GM21390 (cell line): Measurements from ENCODE around the gene ALPK3.
"Not testable (repeated sequence)": the region's sequence is repeated elsewhere in the genome, so short reads cannot be mapped to it uniquely, and the experiment has no call there.

Source experiments
- ATAC-seq: cut with Tn5 transposase; IDR thresholded peaks from one replicate; pipeline ENCODE4 v1.9.1; 2021; ENCODE audit not compliant: unreplicated experiment

ALPK3 gene

GRCh38 chr15:84840741-84841429, 23.7 kb downstream of the ALPK3 start:
- ATAC-seq: no peak

- no peak for ATAC-seq
These were observed 25.6 kb downstream of the ALPK3 start for GRCh38 chr15:84842781-84843180.

GRCh38 chr15:84844964-84845363, 27.8 kb downstream of the ALPK3 start:
- ATAC-seq: no peak

GRCh38 chr15:84845631-84846030, 28.5 kb downstream of the ALPK3 start:
- ATAC-seq: not testable (repeated sequence)

- no peak for ATAC-seq
These were observed 29.1 kb downstream of the ALPK3 start for GRCh38 chr15:84846269-84846668.

- no peak for ATAC-seq
These were observed 30.2 kb downstream of the ALPK3 start for GRCh38 chr15:84847382-84847781.

- no peak for ATAC-seq
These were observed 35.1 kb downstream of the ALPK3 start for GRCh38 chr15:84852212-84852611.

- no peak for ATAC-seq
These were observed 38.0 kb downstream of the ALPK3 start for GRCh38 chr15:84855136-84855535.

GRCh38 chr15:84855765-84856164, 38.6 kb downstream of the ALPK3 start:
- no peak for ATAC-seq

GRCh38 chr15:84856731-84857417, 39.7 kb downstream of the ALPK3 start:
- ATAC-seq: no peak

GRCh38 chr15:84857418-84858004, 40.4 kb downstream of the ALPK3 start:
- ATAC-seq: no peak

- ATAC-seq: no peak
These were observed 41.1 kb downstream of the ALPK3 start for GRCh38 chr15:84858231-84858630.

- no peak for ATAC-seq
These were observed 42.0 kb downstream of the ALPK3 start for GRCh38 chr15:84859144-84859543.

GRCh38 chr15:84859651-84860050, 42.5 kb downstream of the ALPK3 start:
- ATAC-seq: no peak

- ATAC-seq: no peak
These were observed 44.6 kb downstream of the ALPK3 start for GRCh38 chr15:84861781-84862180.

GRCh38 chr15:84862214-84862975, 45.2 kb downstream of the ALPK3 start:
- no peak for ATAC-seq

GRCh38 chr15:84863565-84864443, 46.6 kb downstream of the ALPK3 start:
- no peak for ATAC-seq

- no peak for ATAC-seq
These were observed 47.3 kb downstream of the ALPK3 start for GRCh38 chr15:84864444-84864795.

GRCh38 chr15:84865074-84865569, 48.0 kb downstream of the ALPK3 start:
- no peak for ATAC-seq

- ATAC-seq: no peak
These were observed 51.1 kb downstream of the ALPK3 start for GRCh38 chr15:84868037-84868880.
